HL-60 (cell line): ENCODE results near the gene TRMT2B.

Source experiments
- GABPA ChIP-seq: IDR thresholded peaks from 2 replicates; pipeline ENCODE4 v1.6.1; 2012; ENCODE audit warnings: low read depth
- POLR2AphosphoS5 ChIP-seq: IDR thresholded peaks from 2 replicates; pipeline ENCODE4 v1.6.1; 2012; ENCODE audit warnings: low read depth
- SPI1 ChIP-seq: IDR thresholded peaks from 2 replicates; pipeline ENCODE4 v1.6.1; 2012; ENCODE audit warnings: low read depth, mild to moderate bottlenecking, borderline replicate concordance
- TF ChIP-seq, protein P1 (sequence below): IDR thresholded peaks from one replicate; pipeline ENCODE4 v1.5.1; 2011; ENCODE audit warnings: low read length, control low read depth, inconsistent platforms; ENCODE audit not compliant: insufficient read depth
- TF ChIP-seq, protein P2 (sequence below): IDR thresholded peaks from 2 replicates; pipeline ENCODE4 v1.6.1; 2012; ENCODE audit warnings: low read depth; ENCODE audit not compliant: insufficient replicate concordance

DNA sequence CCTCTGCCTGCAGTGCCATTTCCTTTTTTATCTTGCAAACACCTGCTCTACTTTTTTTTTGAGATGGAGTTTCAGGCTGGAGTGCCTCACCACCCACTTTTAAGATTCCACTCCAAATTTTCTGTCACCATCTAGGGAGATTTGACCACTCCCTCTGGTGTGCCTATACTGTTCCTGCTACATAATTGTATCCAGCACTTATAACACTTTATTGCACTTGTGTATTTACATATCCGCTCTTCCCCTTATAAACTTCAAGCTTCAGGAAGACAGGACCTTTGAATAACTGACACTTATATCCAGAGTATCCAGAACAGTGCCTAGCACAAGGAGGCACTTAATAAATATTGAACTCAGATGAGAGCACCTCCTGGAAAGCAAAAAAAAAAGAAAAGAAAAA is 39.9 kb upstream of the TRMT2B start:
- TF ChIP-seq, protein P1, sequence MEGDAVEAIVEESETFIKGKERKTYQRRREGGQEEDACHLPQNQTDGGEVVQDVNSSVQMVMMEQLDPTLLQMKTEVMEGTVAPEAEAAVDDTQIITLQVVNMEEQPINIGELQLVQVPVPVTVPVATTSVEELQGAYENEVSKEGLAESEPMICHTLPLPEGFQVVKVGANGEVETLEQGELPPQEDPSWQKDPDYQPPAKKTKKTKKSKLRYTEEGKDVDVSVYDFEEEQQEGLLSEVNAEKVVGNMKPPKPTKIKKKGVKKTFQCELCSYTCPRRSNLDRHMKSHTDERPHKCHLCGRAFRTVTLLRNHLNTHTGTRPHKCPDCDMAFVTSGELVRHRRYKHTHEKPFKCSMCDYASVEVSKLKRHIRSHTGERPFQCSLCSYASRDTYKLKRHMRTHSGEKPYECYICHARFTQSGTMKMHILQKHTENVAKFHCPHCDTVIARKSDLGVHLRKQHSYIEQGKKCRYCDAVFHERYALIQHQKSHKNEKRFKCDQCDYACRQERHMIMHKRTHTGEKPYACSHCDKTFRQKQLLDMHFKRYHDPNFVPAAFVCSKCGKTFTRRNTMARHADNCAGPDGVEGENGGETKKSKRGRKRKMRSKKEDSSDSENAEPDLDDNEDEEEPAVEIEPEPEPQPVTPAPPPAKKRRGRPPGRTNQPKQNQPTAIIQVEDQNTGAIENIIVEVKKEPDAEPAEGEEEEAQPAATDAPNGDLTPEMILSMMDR, result no peak
- TF ChIP-seq GABPA, result no peak
- TF ChIP-seq POLR2AphosphoS5, result no peak
- no peak for TF ChIP-seq SPI1
- TF ChIP-seq, protein P2, sequence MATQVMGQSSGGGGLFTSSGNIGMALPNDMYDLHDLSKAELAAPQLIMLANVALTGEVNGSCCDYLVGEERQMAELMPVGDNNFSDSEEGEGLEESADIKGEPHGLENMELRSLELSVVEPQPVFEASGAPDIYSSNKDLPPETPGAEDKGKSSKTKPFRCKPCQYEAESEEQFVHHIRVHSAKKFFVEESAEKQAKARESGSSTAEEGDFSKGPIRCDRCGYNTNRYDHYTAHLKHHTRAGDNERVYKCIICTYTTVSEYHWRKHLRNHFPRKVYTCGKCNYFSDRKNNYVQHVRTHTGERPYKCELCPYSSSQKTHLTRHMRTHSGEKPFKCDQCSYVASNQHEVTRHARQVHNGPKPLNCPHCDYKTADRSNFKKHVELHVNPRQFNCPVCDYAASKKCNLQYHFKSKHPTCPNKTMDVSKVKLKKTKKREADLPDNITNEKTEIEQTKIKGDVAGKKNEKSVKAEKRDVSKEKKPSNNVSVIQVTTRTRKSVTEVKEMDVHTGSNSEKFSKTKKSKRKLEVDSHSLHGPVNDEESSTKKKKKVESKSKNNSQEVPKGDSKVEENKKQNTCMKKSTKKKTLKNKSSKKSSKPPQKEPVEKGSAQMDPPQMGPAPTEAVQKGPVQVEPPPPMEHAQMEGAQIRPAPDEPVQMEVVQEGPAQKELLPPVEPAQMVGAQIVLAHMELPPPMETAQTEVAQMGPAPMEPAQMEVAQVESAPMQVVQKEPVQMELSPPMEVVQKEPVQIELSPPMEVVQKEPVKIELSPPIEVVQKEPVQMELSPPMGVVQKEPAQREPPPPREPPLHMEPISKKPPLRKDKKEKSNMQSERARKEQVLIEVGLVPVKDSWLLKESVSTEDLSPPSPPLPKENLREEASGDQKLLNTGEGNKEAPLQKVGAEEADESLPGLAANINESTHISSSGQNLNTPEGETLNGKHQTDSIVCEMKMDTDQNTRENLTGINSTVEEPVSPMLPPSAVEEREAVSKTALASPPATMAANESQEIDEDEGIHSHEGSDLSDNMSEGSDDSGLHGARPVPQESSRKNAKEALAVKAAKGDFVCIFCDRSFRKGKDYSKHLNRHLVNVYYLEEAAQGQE, result no peak
